Nephron (organoid): ENCODE measurements around the gene PAPPA.
A peak's percentile ranks its signal among the peaks of the same experiment; 100 is the strongest.

ENCODE experiments used
- H3K27ac Mint-ChIP-seq, 3 experiments: 2 replicates each; pipeline ENCODE4 v1.8.0; 2020; ENCODE audit warnings: mixed read lengths in 3 of 3, mild to moderate bottlenecking in 2 of 3, moderate library complexity in 1 of 3
- H3K27me3 Mint-ChIP-seq: 2 replicates; pipeline ENCODE4 v1.8.0; 2021; ENCODE audit warnings: low read depth, mild to moderate bottlenecking, moderate library complexity, mixed read lengths
- H3K36me3 Mint-ChIP-seq: 2 replicates; pipeline ENCODE4 v1.8.0; 2020; ENCODE audit warnings: low read depth, mixed read lengths
- H3K4me1 Mint-ChIP-seq: 2 replicates; pipeline ENCODE4 v1.8.0; 2020; ENCODE audit warnings: mixed read lengths
- H3K4me3 Mint-ChIP-seq, 3 experiments: 2 replicates each; pipeline ENCODE4 v1.8.0; 2020; ENCODE audit warnings: mild to moderate bottlenecking in 3 of 3, mixed read lengths in 3 of 3, moderate library complexity in 2 of 3
- H3K9me3 Mint-ChIP-seq: 2 replicates; pipeline ENCODE4 v1.8.0; 2020; ENCODE audit warnings: mixed read lengths
- TF ChIP-seq, protein P1 (sequence below), 3 experiments: fragments of 200-600 bp; sonication (generic); IDR thresholded peaks; one replicate each; pipeline ENCODE4 v1.5.0; 2021; ENCODE audit warnings: antibody characterized with exemption in 3 of 3; ENCODE audit not compliant: unreplicated experiment in 3 of 3

Gene PAPPA

DNA sequence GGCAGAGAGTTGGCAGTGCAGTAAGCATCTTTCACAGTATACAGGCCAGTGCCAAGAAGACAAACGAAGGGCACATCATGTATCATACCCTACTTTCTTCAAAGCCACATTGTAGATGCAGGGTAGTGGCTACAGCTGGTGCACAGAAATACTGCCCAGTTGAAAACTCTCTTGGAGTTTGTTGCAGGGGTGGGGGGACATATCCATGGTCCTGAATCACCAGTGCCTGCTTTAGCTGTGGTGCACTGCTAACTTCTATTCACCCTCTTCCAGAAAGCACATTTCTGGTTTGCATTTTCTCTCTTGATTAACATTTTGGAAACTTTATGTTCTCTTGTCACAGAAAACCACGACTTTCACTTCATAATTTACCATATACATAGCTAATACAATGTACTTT is 196.6 kb downstream of the PAPPA start:
- H3K36me3 Mint-ChIP-seq: peaks cover 40% of the 10 kb centered on the region
- no peak overlapping the region for H3K4me3 Mint-ChIP-seq
- TF ChIP-seq, protein P1, sequence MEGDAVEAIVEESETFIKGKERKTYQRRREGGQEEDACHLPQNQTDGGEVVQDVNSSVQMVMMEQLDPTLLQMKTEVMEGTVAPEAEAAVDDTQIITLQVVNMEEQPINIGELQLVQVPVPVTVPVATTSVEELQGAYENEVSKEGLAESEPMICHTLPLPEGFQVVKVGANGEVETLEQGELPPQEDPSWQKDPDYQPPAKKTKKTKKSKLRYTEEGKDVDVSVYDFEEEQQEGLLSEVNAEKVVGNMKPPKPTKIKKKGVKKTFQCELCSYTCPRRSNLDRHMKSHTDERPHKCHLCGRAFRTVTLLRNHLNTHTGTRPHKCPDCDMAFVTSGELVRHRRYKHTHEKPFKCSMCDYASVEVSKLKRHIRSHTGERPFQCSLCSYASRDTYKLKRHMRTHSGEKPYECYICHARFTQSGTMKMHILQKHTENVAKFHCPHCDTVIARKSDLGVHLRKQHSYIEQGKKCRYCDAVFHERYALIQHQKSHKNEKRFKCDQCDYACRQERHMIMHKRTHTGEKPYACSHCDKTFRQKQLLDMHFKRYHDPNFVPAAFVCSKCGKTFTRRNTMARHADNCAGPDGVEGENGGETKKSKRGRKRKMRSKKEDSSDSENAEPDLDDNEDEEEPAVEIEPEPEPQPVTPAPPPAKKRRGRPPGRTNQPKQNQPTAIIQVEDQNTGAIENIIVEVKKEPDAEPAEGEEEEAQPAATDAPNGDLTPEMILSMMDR (IDR thresholded peaks at IDR 0.05; ENCODE audit: unreplicated experiment in 3 of 3): no peak
- H3K4me1 Mint-ChIP-seq: no peaks in the 10 kb centered on the region
- no peaks in the 10 kb centered on the region for H3K9me3 Mint-ChIP-seq
- H3K27me3 Mint-ChIP-seq: peaks cover 32% of the 10 kb centered on the region
- H3K27ac Mint-ChIP-seq: no peak overlapping the region

DNA sequence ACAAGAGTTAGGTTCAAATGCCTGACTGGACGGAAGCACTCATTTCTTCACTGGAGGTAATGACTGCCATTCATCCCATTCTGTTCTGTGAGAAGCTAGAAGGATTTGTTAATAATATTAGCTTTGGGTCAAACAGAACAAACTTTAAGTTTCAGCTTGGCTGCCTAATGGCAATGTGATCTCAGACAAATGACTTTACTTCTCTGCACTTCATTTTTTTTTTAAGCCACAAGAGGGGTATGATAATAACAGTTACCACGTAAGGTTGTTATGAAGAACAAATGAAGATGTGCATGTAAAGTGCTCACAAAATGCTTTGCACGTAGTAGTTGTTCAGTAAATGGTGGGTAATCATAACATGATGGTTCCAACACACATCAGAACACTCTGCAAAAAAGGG is 199.4 kb downstream of the PAPPA start:
- H3K36me3 Mint-ChIP-seq: peaks cover 38% of the 10 kb centered on the region
- H3K9me3 Mint-ChIP-seq: no peaks in the 10 kb centered on the region
- TF ChIP-seq, protein P1 (IDR thresholded peaks at IDR 0.05; ENCODE audit: unreplicated experiment in 3 of 3): no peak
- peaks cover 43% of the 10 kb centered on the region for H3K27me3 Mint-ChIP-seq
- no peak overlapping the region for H3K4me3 Mint-ChIP-seq
- peaks cover 7% of the 10 kb centered on the region for H3K4me1 Mint-ChIP-seq
- no peak overlapping the region for H3K27ac Mint-ChIP-seq

DNA sequence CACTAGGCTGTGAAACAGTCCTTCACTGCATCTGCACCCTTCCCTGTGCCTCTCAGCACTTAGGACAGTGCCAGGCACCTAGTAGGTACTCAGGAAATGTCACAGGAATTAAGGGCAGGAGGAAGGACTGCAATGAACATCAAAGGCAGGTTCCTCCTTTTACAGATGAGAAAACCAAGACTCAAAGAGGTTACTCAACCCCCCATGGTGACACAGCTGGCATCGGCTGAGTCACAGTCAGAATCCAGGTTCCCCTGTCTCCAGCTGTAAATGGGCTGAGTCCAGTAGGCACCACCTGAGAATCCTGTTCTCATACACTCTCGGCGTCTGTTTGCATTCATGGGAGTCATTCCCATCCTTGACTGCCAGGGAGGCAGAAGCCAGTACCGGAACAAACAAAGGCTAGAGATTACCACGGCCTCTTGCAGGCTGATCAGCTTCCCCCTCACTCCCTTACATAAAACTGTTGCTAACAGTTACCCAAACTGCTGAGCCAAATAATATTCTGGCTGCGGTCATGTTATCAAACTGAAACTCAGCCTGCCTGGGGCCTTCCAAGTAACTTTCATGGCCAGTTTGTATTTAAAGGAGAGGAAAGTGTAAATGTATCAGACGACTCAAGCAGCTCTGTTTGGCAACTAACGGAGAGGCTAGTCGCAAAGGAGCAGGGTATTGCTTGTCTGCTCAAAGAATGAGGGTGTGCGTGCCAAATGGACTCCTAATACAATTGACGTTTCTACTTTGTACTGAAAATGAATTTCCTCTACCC is 201.7 kb downstream of the PAPPA start:
- Mint-ChIP-seq H3K4me1 (peaks cover 15% of the 10 kb centered on the region), H3K27me3 (peaks cover 49% of the 10 kb centered on the region), H3K9me3 (no peaks in the 10 kb centered on the region), H3K36me3 (peaks cover 33% of the 10 kb centered on the region), H3K27ac (peak overlapping the region in 2 of 3 experiments; percentile 67 to 76), H3K4me3 (no peak overlapping the region)
- TF ChIP-seq, protein P1 (IDR thresholded peaks at IDR 0.05; ENCODE audit: unreplicated experiment in 3 of 3): no peak

DNA sequence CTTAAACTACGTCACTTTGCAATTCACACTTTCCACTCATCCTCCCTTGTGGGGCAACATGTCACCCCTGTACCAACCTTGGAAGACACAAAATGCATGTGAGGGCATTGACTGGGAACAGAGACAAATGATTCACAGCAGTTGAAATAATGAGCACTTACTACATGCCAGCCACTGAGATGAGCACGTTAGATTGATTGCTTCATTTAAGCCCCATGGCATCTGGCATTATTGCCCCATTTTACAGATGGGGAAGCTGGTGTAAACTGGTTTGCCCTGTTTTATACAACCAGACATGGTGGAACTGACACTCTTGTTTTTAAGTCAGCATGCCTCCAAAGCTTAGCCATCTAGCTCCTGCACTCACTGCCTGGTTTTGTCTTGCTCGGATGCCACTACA is 204.7 kb downstream of the PAPPA start:
- Mint-ChIP-seq H3K27ac (no peak overlapping the region), H3K4me1 (peaks cover 29% of the 10 kb centered on the region), H3K9me3 (no peaks in the 10 kb centered on the region), H3K4me3 (no peak overlapping the region), H3K27me3 (peaks cover 44% of the 10 kb centered on the region), H3K36me3 (peaks cover 29% of the 10 kb centered on the region)
- TF ChIP-seq, protein P1 (IDR thresholded peaks at IDR 0.05; ENCODE audit: unreplicated experiment in 3 of 3): no peak

DNA sequence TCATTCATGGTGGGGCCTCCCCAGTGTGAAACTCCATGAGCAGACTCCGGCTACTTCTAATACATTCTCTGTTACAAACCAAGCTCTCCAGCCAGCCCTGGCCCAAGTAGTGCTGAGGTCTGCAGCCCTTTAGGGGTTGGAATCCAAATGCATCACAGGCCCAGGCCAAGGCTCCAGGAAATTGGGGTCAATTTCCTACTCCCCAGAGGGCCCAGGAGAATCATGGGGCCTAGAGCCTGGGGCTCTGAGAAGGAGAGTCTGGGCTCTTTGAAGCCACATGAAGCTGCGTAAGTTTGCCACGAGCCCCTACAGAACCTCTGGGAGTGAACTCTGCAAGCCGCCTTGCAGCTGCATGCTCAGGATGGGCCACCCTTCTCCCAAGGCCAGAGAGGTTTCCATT is 206.4 kb downstream of the PAPPA start:
- no peak overlapping the region for H3K27ac Mint-ChIP-seq
- H3K27me3 Mint-ChIP-seq: peaks cover 37% of the 10 kb centered on the region
- H3K4me3 Mint-ChIP-seq: no peak overlapping the region
- H3K36me3 Mint-ChIP-seq: peaks cover 14% of the 10 kb centered on the region
- H3K4me1 Mint-ChIP-seq: peaks cover 29% of the 10 kb centered on the region
- TF ChIP-seq, protein P1 (IDR thresholded peaks at IDR 0.05; ENCODE audit: unreplicated experiment in 3 of 3): no peak
- no peaks in the 10 kb centered on the region for H3K9me3 Mint-ChIP-seq

DNA sequence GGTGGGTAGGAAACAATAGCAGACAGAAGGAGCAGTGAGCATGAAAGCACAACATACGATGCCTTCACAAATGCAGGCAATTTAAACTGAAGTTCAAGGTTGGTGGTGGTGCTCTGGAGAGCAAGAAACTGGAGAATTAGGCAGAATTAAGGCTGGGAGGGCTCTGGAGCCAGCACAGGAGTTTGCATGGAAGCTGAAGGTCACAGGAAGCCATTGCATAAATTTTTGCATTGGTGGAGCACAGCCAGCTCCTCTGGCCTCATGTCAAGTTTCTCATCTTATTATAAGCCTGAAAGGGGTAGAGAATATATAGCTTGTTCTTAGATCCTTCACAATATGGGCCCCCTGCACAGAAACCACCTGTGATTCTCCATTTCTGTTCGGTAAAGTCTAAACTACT is 207.4 kb downstream of the PAPPA start:
- peak overlapping the region in 1 of 3 experiments; percentile 5 for H3K4me3 Mint-ChIP-seq
- peaks cover 5% of the 10 kb centered on the region for H3K36me3 Mint-ChIP-seq
- H3K27ac Mint-ChIP-seq: no peak overlapping the region
- peaks cover 33% of the 10 kb centered on the region for H3K27me3 Mint-ChIP-seq
- no peaks in the 10 kb centered on the region for H3K9me3 Mint-ChIP-seq
- peaks cover 23% of the 10 kb centered on the region for H3K4me1 Mint-ChIP-seq
- TF ChIP-seq, protein P1 (IDR thresholded peaks at IDR 0.05; ENCODE audit: unreplicated experiment in 3 of 3): no peak
